ENCODE measurements around the gene NRG2. TPM values are rescaled to one million over a fixed set of nuclear protein-coding genes. Genes with fewer than 3 reads are reported as not detected.

Gene NRG2
- total and polyA plus RNA-seq, 2 experiments from 2014 or later, result 0.37 to 1.3 TPM

DNA sequence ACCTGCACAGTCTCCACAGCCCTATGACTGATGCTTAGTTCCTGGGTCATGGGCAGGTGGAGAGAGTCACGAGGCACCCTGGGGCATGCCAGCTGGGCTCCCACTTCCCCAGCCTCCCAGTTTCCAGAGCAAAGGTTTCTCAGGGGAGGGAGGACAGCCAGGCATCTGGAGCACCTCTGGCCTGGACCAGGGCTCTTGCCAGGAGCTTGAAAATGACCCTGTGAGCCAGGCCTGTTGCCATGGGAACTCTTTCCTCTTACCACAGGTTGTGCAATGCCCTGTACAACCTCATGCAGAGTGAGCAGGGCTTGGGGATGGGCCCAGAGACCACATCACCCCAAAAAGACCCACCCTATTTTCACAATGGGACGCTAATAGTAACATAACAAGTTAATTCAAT lies 134.3 kb downstream of the NRG2 start:
- no peaks in the 10 kb centered on the region for H3K36me3 ChIP-seq (ENCODE audit: insufficient read depth)
- H3K4me2 ChIP-seq, result no peak overlapping the region
- Mint-ChIP-seq H3K4me3 (no peak overlapping the region), H3K36me3 (ENCODE audit: low read depth) (no peaks in the 10 kb centered on the region), H3K27ac (no peak overlapping the region), H3K9me3 (no peaks in the 10 kb centered on the region), H3K4me1 (peaks cover 5% of the 10 kb centered on the region), H3K27me3 (ENCODE audit: insufficient read depth, low read depth, poor library complexity) (peaks cover 3% of the 10 kb centered on the region)
- DNase-seq (ENCODE audit: low spot score), result no peak
- peaks cover 47% of the 10 kb centered on the region for H3K27me3 ChIP-seq (ENCODE audit: insufficient read depth)
- no peak overlapping the region for H2AFZ ChIP-seq
- H4K20me1 ChIP-seq (replicated peaks; ENCODE audit: insufficient read depth), result no peaks in the 10 kb centered on the region
- TF ChIP-seq, protein P1, sequence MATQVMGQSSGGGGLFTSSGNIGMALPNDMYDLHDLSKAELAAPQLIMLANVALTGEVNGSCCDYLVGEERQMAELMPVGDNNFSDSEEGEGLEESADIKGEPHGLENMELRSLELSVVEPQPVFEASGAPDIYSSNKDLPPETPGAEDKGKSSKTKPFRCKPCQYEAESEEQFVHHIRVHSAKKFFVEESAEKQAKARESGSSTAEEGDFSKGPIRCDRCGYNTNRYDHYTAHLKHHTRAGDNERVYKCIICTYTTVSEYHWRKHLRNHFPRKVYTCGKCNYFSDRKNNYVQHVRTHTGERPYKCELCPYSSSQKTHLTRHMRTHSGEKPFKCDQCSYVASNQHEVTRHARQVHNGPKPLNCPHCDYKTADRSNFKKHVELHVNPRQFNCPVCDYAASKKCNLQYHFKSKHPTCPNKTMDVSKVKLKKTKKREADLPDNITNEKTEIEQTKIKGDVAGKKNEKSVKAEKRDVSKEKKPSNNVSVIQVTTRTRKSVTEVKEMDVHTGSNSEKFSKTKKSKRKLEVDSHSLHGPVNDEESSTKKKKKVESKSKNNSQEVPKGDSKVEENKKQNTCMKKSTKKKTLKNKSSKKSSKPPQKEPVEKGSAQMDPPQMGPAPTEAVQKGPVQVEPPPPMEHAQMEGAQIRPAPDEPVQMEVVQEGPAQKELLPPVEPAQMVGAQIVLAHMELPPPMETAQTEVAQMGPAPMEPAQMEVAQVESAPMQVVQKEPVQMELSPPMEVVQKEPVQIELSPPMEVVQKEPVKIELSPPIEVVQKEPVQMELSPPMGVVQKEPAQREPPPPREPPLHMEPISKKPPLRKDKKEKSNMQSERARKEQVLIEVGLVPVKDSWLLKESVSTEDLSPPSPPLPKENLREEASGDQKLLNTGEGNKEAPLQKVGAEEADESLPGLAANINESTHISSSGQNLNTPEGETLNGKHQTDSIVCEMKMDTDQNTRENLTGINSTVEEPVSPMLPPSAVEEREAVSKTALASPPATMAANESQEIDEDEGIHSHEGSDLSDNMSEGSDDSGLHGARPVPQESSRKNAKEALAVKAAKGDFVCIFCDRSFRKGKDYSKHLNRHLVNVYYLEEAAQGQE (IDR thresholded peaks at IDR 0.05; ENCODE audit: unreplicated experiment), result no peak
- no peak overlapping the region for H3K4me3 ChIP-seq
- ATAC-seq, result no peak
- peaks cover 4% of the 10 kb centered on the region; the same call in 1 of the 2 replicates for H3K4me1 ChIP-seq (ENCODE audit: insufficient read depth)
- H3K79me2 ChIP-seq (replicated peaks; ENCODE audit: insufficient read depth), result no peaks in the 10 kb centered on the region
- H3K9me2 ChIP-seq (ENCODE audit: insufficient read depth), result no peaks in the 10 kb centered on the region
- H3F3A ChIP-seq (replicated peaks; ENCODE audit: low read depth), result no peaks in the 10 kb centered on the region
- H3K27ac ChIP-seq (ENCODE audit: low read depth), result no peak overlapping the region

DNA sequence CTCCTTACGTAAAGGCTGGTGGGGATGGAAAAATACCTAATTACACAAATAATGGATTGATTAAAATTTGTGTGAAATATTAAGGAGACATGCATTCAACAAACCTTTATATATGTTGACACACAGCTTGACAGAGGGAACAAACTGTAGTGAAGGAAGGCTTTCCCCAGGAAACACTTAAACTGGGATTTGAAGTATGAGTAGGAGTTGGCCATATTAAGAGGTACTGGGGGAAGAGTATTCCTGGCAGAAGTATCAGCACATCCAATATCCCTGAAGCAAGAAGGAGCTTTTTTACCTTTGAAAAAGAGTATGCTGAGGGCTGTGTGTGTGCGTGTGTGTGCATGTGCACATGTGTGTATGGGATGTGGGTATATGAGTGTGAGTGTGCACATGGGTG lies 136.4 kb downstream of the NRG2 start:
- no peak overlapping the region for H3K4me2 ChIP-seq
- H2AFZ ChIP-seq, result no peak overlapping the region
- H3K4me3 ChIP-seq, result no peak overlapping the region
- 0 out of 2 replicates have a peak, but pooled peaks cover 4% of the 10 kb centered on the region for H3F3A ChIP-seq (replicated peaks; ENCODE audit: low read depth)
- no peak overlapping the region for H3K27ac Mint-ChIP-seq
- no peaks in the 10 kb centered on the region for H3K36me3 ChIP-seq (ENCODE audit: insufficient read depth)
- peaks cover 9% of the 10 kb centered on the region for H4K20me1 ChIP-seq (replicated peaks; ENCODE audit: insufficient read depth)
- DNase-seq (ENCODE audit: low spot score), result no peak
- peaks cover 22% of the 10 kb centered on the region for H3K27me3 Mint-ChIP-seq (ENCODE audit: insufficient read depth, low read depth, poor library complexity)
- H3K36me3 Mint-ChIP-seq (ENCODE audit: low read depth), result no peaks in the 10 kb centered on the region
- H3K9me2 ChIP-seq (ENCODE audit: insufficient read depth), result no peaks in the 10 kb centered on the region
- no peak overlapping the region for H3K27ac ChIP-seq (ENCODE audit: low read depth)
- peaks cover 68% of the 10 kb centered on the region for H3K27me3 ChIP-seq (ENCODE audit: insufficient read depth)
- no peak for TF ChIP-seq NANOG (IDR thresholded peaks at IDR 0.05; ENCODE audit: borderline replicate concordance)
- no peak for TF ChIP-seq CREB1 (CRISPR knock-in tag; IDR thresholded peaks at IDR 0.05; ENCODE audit: low read depth)
- TF ChIP-seq, protein P2, sequence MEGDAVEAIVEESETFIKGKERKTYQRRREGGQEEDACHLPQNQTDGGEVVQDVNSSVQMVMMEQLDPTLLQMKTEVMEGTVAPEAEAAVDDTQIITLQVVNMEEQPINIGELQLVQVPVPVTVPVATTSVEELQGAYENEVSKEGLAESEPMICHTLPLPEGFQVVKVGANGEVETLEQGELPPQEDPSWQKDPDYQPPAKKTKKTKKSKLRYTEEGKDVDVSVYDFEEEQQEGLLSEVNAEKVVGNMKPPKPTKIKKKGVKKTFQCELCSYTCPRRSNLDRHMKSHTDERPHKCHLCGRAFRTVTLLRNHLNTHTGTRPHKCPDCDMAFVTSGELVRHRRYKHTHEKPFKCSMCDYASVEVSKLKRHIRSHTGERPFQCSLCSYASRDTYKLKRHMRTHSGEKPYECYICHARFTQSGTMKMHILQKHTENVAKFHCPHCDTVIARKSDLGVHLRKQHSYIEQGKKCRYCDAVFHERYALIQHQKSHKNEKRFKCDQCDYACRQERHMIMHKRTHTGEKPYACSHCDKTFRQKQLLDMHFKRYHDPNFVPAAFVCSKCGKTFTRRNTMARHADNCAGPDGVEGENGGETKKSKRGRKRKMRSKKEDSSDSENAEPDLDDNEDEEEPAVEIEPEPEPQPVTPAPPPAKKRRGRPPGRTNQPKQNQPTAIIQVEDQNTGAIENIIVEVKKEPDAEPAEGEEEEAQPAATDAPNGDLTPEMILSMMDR (conservative IDR thresholded peaks at IDR 0.05; ENCODE audit: low read depth in 2 of 2), result no peak
- TF ChIP-seq, protein P3, sequence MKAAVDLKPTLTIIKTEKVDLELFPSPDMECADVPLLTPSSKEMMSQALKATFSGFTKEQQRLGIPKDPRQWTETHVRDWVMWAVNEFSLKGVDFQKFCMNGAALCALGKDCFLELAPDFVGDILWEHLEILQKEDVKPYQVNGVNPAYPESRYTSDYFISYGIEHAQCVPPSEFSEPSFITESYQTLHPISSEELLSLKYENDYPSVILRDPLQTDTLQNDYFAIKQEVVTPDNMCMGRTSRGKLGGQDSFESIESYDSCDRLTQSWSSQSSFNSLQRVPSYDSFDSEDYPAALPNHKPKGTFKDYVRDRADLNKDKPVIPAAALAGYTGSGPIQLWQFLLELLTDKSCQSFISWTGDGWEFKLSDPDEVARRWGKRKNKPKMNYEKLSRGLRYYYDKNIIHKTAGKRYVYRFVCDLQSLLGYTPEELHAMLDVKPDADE (IDR thresholded peaks at IDR 0.05), result no peak
- TF ChIP-seq ZNF114 (CRISPR knock-in tag; IDR thresholded peaks at IDR 0.05), result no peak
- no peak for TF ChIP-seq EZH2 (IDR thresholded peaks at IDR 0.05; ENCODE audit: low read depth, unreplicated experiment)
- TF ChIP-seq JUNB (IDR thresholded peaks at IDR 0.05; ENCODE audit: unreplicated experiment), result no peak
- no peak for TF ChIP-seq STAT1 (IDR thresholded peaks at IDR 0.05; ENCODE audit: unreplicated experiment)
- TF ChIP-seq POLR2AphosphoS5 (IDR thresholded peaks at IDR 0.05; ENCODE audit: low read depth), result no peak
- TF ChIP-seq ZNF331 (CRISPR knock-in tag; IDR thresholded peaks at IDR 0.05; ENCODE audit: low read depth), result no peak
- ATAC-seq, result no peak
- peaks cover 12% of the 10 kb centered on the region for H3K4me1 ChIP-seq (ENCODE audit: insufficient read depth)
- peaks cover 11% of the 10 kb centered on the region for H3K4me1 Mint-ChIP-seq
- no peaks in the 10 kb centered on the region for H3K79me2 ChIP-seq (replicated peaks; ENCODE audit: insufficient read depth)
- H3K4me3 Mint-ChIP-seq, result no peak overlapping the region
- H3K9me3 Mint-ChIP-seq, result no peaks in the 10 kb centered on the region

All from GM23338 (cell line).